NK-92 (cell line): ENCODE measurements around the gene HPCAL1.
"Not testable (repeated sequence)": the region's sequence is repeated elsewhere in the genome, so short reads cannot be mapped to it uniquely, and the experiment has no call there.

ENCODE experiments used
- DNase-seq: peaks from one replicate; lab custom pipeline; 2025; ENCODE audit not compliant: unreplicated experiment; lab: John Stamatoyannopoulos, UW

HPCAL1 gene

DNA sequence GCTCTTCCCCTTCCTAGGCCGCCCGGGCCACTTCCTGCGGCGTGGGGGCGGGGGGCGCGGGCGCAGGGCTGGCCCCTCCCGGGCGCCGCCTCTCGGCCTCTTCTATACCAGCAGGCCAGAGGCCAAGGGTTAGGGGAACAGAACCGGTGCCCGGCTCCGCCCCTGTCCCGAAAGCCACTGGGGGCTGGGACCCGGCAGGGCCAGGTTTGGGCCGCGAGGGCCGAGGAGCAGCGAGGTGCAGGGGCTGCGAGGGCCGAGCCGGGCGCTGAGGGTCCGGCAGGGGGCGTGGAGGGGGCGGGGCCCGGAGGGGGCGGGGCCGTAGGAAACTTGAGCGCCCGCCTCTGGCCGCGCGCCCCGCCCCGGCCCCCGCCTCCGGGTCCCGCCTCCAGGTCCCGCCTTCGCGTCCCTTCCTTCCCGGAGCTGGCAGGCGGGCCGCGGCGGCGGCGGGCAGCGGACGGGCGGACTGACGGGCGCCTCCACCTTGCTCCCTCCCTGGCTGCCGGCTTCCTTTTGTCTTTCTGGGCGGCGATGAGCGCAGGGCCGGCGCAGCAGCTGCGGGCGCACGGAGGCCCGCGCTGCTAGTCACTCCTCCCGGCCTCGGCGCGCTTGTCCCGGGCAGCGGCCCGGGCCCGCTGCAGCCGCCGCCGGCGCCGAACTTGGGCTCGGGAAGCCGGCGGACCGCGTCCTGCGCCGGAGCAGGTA is at the start of gene HPCAL1:
Gene HPCAL1, plus strand, starts transcription at position 426 of the 702 bp plus-strand sequence. CDS start 116,854 bp downstream, outside the sequence.
- DNase-seq = no peak

DNA sequence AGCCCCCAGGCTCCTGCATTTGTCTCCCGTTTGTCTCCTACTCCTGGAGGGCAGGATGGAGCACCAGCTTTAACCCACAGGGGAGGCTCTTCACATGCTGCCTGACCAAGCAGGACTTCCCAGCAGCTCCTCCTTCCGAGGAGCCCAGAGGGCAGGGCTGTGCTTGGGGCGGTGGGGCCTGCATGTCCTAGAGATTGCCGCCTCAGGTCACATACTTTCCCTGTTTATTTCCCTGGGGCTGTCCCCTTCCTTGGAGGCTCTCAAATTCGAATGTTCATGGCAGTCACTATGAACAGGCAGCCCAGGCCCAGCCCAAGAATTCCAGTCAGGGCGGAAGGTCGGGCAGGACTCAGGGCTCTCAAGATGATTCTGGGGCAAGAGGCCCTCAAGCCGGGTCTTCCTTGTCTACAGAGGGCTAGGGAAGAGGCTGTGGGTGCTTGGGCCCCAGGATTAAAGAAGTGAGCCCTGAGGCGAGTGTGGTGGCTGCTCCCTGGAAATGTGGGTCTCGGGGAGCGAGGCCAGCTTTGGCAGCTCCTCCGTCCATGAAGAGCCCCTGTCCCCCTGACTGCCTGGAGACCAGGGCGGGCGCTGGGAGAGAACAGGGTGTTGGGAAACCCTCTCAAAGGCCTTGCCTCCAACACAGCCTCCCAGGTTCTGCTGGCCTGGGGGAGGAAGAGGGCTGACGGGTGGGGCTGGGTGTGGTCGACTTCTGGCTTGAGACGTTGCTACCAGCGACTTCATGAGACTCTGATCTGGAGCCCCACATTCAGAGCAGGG is 48.9 kb upstream of the HPCAL1 start:
- no peak for DNase-seq

DNA sequence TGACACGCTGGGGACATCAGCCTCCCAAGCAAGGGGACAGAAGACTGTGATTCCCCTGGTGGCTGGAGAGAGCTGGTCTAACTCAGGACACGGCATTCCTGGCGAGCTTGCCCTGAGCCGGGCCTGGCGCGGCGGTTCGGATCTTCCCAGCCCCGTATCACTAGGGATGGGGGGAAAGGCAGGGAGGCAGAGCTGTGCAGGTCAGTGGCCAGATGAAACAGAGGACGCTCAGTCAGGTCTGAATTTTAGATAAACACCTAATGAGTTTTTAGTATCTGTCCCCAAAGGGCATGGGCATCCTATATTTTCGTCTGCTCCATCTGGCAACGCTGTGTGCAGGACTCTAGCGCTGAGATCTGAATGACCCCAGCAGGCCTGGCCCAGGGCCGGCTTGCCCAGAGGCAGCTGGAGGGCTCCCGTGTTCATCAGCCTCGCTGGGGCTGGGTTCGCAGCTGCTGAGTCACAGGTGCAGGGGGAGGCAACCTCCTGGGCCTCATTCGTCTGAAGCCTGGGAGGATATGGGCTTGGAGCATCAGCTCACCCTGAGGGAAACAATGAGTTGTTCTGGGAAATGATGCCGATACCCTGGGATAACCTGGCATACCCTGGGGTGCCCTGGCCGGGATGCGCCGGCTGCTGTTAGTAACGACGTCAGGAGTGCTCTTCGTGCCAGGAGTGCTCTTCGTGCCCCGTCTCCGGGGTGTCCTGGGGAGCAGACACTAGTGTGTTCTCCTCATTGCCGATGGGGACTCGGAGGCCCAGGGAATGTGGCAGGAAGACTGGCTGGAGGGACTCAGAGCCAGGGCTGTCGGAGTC is 48.1 kb upstream of the HPCAL1 start:
- DNase-seq = no peak

DNA sequence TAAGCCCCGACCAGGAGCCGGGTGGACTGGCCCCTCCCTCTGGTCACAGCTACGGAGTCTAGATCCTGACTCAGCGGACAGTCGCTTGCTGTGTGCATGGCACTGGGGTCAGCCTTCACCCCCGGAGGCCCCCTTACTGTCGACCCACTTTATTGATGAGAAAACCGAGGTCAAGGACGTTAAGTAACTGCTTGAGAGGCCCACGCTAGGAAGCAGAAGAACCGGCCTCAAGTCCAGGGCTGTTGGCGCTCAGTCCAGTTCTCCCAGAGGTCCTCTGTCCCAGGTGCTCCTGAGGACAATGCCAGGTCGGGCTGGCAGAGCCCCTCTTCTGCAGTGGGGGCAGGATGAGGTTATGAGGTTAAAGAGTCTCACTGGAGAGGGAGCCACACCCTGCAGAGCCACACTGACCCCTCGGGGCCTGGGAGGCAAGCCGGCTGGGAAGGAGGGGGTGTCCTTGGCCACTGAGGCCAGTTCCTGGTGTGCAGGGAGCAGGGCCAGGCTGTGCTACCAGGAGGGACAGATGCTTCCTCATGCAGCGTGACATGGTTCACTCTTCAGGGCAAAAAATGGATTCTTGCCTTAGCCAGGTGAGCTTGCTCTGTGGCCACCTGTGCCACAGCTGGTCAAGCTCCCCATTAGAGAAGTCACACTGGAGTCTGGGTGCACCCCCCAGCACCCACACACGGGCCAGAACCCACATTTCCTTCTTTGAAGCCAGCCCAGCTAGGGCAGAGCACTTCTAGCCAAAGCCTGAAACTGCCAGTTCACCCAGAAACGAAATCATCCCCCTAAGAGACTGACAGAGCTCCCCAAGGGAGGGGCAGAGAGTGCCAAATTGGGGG is 47.3 kb upstream of the HPCAL1 start:
- DNase-seq = no peak

GRCh38 chr2:10256031-10256514 is 46.6 kb upstream of the HPCAL1 start:
- DNase-seq = no peak

DNA sequence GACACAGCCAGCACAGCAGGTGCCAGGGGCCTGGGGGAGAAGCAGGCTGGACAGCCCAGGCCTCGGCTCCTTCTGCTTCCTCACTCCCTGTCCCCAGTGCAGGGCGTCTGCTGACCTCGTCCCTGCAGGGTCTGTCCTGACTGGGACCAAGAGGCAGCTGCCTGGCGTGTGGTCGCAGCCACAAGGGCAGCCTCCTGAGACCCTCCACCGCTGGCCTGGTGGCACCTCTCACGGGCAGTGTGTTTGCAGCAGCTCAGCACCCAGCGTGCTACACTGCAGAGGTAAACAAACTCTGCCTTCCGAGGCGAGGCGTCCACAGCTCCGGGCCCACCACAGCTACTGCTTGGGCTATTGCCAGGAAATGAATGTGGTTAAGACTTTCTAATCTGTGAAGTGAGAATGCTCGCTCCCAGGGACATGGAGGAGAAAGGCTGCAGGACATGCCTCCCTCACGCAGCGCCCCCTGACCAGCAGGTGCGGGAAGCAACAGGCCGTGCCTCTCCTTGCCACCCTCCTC is 46.1 kb upstream of the HPCAL1 start:
- DNase-seq = no peak

DNA sequence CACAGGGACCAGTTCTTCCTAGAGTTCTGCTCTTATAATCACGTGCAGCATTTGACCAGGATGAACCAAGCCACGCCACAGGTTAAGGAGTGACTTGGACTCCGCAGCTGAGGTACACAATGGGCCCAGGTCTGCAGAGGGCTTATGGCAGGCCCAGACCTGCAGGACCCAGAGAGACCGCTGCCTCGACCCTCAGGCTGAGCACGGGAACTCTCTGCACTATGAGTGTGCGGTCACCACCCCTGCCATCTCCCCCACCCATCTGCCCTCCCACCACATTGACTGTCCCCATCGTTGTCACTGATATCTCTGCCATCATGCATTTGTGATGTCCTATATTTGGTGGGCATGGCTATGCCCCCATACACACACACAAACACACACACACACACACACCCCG is 45.7 kb upstream of the HPCAL1 start:
- DNase-seq = no peak

GRCh38 chr2:10257500-10258147 is 45.1 kb upstream of the HPCAL1 start:
- DNase-seq = no peak

GRCh38 chr2:10258326-10258725 is 44.4 kb upstream of the HPCAL1 start:
- DNase-seq = no peak

GRCh38 chr2:10258726-10259125 is 44.0 kb upstream of the HPCAL1 start:
- no peak for DNase-seq

DNA sequence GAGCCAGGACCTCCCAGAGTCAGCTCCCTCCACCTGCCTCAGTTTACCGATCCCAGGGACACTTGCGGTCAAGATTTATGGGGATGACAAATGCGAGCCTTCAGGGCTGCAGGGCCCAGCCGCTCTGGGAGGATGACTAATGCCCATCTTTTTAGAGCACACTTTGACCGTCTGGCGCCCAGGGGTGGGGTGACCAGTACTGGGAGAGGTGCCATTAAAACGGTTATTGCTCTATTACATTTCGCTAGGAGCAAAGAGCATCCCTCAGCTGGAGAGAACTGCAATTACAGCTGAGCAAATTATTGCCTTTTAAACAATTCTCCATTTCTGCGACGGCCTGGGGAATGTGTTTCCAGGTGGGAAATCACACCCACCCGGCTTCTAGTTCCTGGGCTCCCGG is 42.6 kb upstream of the HPCAL1 start:
- DNase-seq = no peak

DNA sequence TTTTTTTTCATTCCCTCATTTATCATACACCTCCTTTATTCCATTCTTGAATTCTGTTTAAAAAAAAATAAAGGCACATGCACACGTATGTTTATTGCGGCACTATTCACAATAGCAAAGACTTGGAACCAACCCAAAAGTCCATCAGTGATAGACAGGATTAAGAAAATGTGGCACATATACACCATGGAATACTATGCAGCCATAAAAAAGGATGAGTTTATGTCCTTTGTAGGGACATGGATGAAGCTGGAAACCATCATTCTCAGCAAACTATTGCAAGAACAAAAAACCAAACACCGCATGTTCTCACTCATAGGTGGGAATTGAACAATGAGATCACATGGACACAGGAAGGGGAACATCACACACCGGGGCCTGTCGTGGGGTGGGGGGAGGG is 39.2 kb upstream of the HPCAL1 start:
- DNase-seq = not testable (repeated sequence)

- DNase-seq = no peak
Observed at GRCh38 chr2:10264506-10265328, 38.0 kb upstream of the HPCAL1 start.

- no peak for DNase-seq
Observed at GRCh38 chr2:10265329-10266132, 37.2 kb upstream of the HPCAL1 start.

DNA sequence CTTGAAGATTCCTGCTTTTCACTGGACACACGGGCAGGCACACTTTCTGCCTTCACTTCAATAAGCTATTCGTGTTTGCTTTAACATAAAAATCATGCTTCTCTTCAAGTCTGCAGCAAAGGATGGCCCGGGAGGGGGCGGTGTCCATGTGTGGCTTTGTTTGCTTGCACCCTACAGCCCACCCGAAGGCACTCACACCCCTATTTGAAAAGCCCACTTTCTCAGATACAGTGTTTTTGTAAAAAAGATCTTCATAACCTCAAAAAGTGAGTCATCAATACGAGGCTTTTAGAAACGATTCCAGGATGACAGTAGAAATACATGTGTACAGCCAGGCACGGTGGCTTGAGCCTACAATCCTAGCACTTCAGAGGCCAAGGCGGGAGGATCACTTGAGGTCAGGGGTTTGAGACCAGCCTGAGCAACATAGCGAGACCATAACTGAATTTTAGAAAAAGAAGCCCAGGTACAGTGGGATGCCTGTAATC is 36.5 kb upstream of the HPCAL1 start:
- no peak for DNase-seq

- DNase-seq = no peak
Observed at GRCh38 chr2:10267036-10267435, 35.7 kb upstream of the HPCAL1 start.

GRCh38 chr2:10267551-10268465 is 34.9 kb upstream of the HPCAL1 start:
- no peak for DNase-seq
